Measurements from ENCODE around the gene B4GALT6. TPM values are rescaled to one million over a fixed set of nuclear protein-coding genes. Genes with fewer than 3 reads are reported as not detected.

The B4GALT6 gene
- total and polyA plus RNA-seq, 2 donors: 3.2 to 7.5 TPM

DNA sequence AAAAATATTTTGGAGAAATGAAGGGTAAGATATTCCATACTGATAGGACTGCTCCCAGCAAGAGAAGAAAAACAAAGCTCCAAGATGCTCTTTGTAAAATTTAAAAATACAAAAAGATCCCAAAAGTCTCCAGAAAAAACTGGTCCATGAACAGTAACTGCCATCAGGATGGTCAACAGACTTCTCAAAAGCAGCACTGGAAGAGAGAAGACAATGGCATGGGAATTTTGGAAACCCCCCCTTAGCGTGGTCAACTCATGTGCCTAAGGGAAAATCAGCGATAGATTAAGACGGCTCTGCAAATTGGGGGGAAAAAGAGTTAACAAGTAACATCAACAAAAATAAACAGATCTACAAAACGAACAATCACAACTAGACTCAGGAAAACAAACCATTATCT lies 23.6 kb downstream of the B4GALT6 start:
- WGBS: 91% methylated on average over 4 of the region's 4 CpGs
- H3K4me1 ChIP-seq (ENCODE audit: insufficient read depth): no peaks in the 10 kb centered on the region
- no peaks in the 10 kb centered on the region for H3K36me3 ChIP-seq (ENCODE audit: insufficient read depth)
- no peak overlapping the region for H3K27ac ChIP-seq (ENCODE audit: low read depth)
- no peak overlapping the region for H3K4me3 ChIP-seq (ENCODE audit: low read depth, low read length)
- DNase-seq (ENCODE audit: extremely low spot score): no peak

DNA sequence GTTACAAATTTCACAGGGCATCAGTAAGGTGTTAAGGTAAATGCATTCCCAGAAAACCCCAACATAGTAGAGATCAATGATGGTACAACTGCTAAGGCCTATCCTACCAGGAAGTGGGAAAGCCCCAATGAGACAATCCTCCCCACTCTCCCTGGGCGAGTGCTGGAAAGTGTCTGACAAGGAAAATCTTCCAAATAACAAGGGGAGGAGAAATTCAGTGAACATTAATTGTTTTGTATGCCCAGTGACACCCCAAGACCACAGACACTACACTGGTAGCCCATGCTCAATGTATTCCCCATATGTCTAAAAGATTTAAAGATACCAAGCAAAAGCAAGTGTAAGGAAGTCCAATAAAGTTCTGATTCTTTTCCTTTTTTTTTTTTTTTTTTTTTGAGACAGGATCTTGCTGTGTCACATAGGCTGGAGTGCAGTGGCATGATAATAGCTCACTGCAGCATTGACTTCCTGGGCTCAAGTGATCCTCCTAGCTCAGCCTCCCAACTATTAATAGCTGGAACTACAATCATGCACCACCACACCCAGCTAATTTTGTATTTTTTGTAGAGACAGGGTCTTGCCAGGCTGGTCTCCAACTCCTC lies 24.7 kb downstream of the B4GALT6 start:
- 98% methylated on average over 1 of the region's 1 CpG for WGBS
- no peaks in the 10 kb centered on the region for H3K4me1 ChIP-seq (ENCODE audit: insufficient read depth)
- no peaks in the 10 kb centered on the region for H3K36me3 ChIP-seq (ENCODE audit: insufficient read depth)
- DNase-seq (ENCODE audit: extremely low spot score): no peak
- H3K4me3 ChIP-seq (ENCODE audit: low read depth, low read length): no peak overlapping the region
- no peak overlapping the region for H3K27ac ChIP-seq (ENCODE audit: low read depth)

DNA sequence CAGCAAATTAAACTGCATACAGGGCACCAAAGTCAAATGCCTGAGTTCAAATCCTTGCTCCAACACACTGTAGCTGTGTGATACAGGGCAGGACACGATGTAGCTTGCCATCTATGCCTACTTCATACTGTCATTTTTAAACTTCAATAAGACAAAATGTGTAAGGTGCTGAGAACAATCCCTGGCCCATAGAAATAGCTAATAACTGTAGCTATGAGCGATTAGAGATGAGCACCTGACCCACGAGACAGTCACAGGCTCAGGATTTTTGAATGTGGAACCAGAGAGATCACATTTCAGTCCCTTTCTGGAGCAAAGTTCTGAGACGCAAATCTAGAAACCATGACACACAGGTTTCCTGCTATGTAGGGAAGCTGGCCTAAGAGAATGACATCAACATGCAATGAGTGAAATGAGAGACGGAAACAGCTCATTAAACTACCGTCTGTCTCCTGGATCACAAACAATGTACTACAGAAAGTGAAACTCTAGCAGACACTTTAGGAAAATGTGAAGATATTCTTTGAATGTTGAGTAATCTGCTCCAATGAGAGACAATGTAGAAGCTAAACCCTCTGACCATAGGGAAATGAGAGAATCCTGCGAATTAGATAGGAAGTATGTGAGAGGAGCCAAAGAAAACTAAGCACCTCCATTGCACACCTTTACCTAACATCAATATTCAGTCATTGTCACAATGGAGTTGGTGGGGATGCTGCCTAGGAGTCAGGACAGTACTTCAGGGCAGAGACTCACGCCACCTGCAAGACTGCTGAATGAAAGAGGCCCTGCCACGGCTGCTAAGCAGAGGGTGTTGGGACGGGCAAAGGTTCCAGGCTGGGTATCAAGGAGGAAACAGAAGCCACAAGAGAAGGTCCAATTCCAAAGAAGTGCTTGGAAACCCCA lies 25.5 kb downstream of the B4GALT6 start:
- no peaks in the 10 kb centered on the region for H3K36me3 ChIP-seq (ENCODE audit: insufficient read depth)
- no peaks in the 10 kb centered on the region for H3K4me1 ChIP-seq (ENCODE audit: insufficient read depth)
- DNase-seq (ENCODE audit: extremely low spot score): no peak
- H3K4me3 ChIP-seq (ENCODE audit: low read depth, low read length): no peak overlapping the region
- 79% methylated on average over 10 of the region's 10 CpGs for WGBS
- H3K27ac ChIP-seq (ENCODE audit: low read depth): no peak overlapping the region

DNA sequence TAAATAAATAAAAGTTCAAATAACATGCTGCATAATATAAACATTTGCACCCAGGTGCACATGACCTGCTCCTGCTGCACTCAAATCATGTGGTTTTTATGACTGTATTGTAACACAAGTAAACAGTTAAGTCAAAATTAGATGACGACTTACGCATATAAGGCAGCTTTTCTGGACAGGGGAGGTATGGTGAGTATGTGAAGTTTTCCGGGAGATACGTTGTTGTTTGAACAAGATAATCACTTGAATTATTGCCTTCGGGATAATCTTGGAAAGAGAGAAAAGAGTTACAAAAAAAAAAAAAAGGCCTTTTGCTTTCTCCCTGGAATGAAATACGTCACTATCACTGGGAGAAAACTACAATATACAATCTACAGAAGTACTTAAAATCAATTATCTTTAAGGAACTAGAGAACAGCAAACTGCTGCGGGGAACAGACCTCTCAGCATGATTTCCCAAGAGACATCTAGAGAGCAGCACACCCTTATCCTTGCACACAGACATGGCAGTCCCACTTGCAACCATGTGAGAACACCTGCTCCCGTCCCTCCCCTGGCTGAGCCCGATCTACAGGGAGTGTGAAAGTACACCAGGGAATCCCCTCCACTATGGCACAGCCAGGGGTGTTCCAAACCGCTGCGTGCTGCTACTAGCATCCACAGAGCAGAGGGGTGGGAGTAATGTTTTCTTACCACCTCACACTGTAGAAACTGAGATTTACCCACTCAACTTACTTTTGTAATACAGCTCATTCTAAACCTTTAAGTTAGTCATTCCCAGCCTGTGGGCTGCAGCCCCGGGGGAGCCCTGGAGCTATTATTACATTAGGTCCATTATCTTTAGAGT lies 26.3 kb downstream of the B4GALT6 start:
- no peaks in the 10 kb centered on the region for H3K4me1 ChIP-seq (ENCODE audit: insufficient read depth)
- H3K4me3 ChIP-seq (ENCODE audit: low read depth, low read length): no peak overlapping the region
- H3K27ac ChIP-seq (ENCODE audit: low read depth): no peak overlapping the region
- 64% methylated on average over 12 of the region's 12 CpGs for WGBS
- no peaks in the 10 kb centered on the region for H3K36me3 ChIP-seq (ENCODE audit: insufficient read depth)
- DNase-seq (ENCODE audit: extremely low spot score): no peak

DNA sequence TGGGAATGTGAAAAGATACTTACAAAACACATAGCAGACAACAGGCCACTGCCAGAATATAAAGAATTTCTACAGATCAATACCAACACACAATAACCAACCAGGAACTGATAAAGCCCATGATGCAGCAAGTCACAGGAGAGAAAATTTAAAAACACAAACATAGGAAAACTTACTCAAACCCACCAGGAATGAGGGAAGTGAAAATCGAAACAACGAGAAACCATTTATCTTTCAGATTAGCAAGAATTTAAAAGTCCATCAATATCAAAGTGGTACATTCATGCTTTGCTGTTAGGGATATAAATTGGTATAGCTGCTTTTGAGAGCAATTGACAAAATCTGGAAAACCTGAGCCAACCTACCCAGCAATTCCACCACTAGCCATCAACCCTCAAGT lies 27.6 kb downstream of the B4GALT6 start:
- Histone ChIP-seq H3K27ac (ENCODE audit: low read depth) (no peak overlapping the region), H3K36me3 (ENCODE audit: insufficient read depth) (no peaks in the 10 kb centered on the region), H3K4me1 (ENCODE audit: insufficient read depth) (no peaks in the 10 kb centered on the region), H3K4me3 (ENCODE audit: low read depth, low read length) (no peak overlapping the region)
- 93% methylated on average over 2 of the region's 2 CpGs for WGBS
- DNase-seq (ENCODE audit: extremely low spot score): no peak

DNA sequence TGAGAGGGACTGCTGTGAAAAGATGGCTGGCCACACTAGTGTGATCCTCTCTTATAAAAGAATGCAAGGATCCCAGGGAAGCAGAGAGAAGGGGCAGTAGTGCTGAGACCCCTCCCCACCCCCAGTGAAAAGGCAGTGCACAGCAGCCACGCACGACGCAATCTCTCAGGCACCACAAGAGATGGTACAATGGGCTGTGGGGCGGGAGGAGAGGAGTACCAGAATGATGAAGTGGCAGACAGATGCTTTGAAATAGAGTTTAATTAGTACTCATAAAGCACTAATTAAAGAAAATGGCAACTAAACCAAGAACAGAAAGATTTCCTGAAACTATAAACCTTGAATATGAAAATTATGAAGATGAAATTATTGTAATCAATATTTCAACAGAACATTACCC lies 29.0 kb downstream of the B4GALT6 start:
- DNase-seq (ENCODE audit: extremely low spot score): no peak
- no peak overlapping the region for H3K27ac ChIP-seq (ENCODE audit: low read depth)
- H3K36me3 ChIP-seq (ENCODE audit: insufficient read depth): no peaks in the 10 kb centered on the region
- 92% methylated on average over 4 of the region's 4 CpGs for WGBS
- no peaks in the 10 kb centered on the region for H3K4me1 ChIP-seq (ENCODE audit: insufficient read depth)
- H3K4me3 ChIP-seq (ENCODE audit: low read depth, low read length): no peak overlapping the region

DNA sequence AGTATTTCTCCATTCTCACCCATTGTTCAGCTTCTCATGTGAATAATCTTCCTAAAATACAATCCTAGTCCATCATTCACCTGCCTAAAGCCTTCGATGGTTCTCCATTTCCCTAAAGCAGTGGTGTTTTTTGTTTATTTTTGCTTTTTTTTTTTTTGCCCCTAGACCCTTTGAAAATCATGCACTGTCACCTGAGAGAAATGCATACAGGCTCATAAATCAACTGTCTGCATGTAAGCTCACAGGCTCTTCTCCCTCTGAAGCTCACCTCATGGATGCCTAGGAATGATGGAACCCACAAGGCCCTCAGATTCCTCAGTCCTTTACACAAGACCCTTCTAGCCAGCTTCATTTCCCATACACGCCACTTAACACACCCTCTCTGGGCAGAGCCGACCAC lies 31.5 kb downstream of the B4GALT6 start:
- no peak for DNase-seq (ENCODE audit: extremely low spot score)
- H3K27ac ChIP-seq (ENCODE audit: low read depth): no peak overlapping the region
- 95% methylated on average over 3 of the region's 3 CpGs for WGBS
- H3K4me3 ChIP-seq (ENCODE audit: low read depth, low read length): no peak overlapping the region
- H3K36me3 ChIP-seq (ENCODE audit: insufficient read depth): no peaks in the 10 kb centered on the region
- H3K4me1 ChIP-seq (ENCODE audit: insufficient read depth): no peaks in the 10 kb centered on the region

DNA sequence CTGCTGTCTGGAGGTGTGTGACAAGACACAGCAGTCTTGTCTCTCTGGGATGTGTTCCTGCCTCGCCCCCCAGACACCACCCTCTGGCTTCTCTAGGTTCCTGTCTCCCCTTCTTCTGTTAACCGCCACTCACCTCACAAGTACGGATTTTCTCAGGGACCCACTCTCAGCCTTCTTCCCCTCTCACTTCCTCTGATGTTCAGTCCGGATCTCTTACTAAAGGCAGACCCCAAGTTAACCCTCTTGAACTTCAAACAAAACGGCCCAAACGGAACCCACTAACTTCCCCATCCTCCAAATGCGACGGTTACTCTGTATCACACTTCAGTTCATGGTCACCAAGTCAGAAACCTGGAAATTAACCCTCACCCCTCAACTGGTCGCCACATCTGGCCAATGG lies 32.0 kb downstream of the B4GALT6 start:
- no peak for DNase-seq (ENCODE audit: extremely low spot score)
- 92% methylated on average over 9 of the region's 9 CpGs for WGBS
- H3K36me3 ChIP-seq (ENCODE audit: insufficient read depth): no peaks in the 10 kb centered on the region
- no peak overlapping the region for H3K27ac ChIP-seq (ENCODE audit: low read depth)
- no peaks in the 10 kb centered on the region for H3K4me1 ChIP-seq (ENCODE audit: insufficient read depth)
- H3K4me3 ChIP-seq (ENCODE audit: low read depth, low read length): no peak overlapping the region

DNA sequence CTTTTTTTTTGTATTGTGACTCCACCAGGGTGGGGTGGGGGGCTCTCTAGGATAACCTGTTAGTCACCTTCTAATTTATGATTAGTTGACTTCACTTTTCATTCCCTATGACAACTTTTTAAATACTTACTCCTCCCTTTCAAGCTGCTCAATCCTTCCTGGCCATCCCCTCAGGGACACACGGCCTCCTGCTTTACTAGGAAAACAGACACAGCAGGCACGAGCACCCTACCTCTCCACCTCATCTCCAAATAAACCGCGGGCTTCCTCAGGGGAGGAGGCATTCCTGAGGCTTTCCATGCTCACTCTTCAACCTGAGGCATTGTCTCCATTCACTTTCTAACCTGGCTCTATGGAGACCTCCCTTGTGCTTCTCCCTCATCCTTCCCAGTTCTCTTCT lies 33.0 kb downstream of the B4GALT6 start:
- Histone ChIP-seq H3K36me3 (ENCODE audit: insufficient read depth) (no peaks in the 10 kb centered on the region), H3K27ac (ENCODE audit: low read depth) (no peak overlapping the region), H3K4me1 (ENCODE audit: insufficient read depth) (no peaks in the 10 kb centered on the region), H3K4me3 (ENCODE audit: low read depth, low read length) (no peak overlapping the region)
- WGBS: 91% methylated on average over 4 of the region's 4 CpGs
- no peak for DNase-seq (ENCODE audit: extremely low spot score)

DNA sequence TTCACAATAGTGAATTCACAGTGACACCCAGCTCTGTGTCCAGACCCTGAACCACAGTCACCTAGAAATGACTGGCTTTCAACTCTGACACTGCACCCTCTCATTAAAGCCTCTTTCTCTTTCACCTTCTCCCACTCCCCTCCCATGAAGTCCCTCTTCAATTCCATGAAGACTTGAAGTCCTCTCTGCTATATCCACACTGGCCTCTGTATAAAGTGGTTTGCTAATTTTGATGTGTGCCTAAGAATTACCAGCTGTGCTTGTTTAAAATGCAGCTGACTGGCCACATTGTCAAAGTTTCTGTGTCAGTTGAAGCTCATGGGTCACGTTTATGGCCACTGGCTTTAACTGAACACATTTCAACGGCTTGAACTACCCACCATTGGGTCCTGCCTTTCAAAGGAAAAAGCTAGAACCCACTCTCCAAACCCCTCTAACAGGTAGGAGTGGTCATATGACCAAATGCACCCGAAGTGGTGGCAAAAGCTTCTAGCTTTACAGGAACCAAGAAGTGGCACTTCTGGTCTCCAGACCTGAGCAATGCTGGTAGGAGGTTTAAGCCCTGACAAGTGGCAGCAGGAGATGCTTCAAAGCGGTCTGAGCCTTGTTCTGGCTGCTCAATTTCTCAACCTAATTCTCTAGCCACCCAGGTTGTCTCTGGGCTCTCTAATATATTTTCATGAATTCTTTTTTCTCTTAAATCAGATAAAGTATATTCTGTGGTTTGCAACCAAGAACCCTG lies 34.2 kb downstream of the B4GALT6 start:
- Histone ChIP-seq H3K36me3 (ENCODE audit: insufficient read depth) (no peaks in the 10 kb centered on the region), H3K4me3 (ENCODE audit: low read depth, low read length) (no peak overlapping the region), H3K27ac (ENCODE audit: low read depth) (no peak overlapping the region), H3K4me1 (ENCODE audit: insufficient read depth) (no peaks in the 10 kb centered on the region)
- 62% methylated on average over 4 of the region's 4 CpGs for WGBS
- DNase-seq (ENCODE audit: extremely low spot score): no peak

DNA sequence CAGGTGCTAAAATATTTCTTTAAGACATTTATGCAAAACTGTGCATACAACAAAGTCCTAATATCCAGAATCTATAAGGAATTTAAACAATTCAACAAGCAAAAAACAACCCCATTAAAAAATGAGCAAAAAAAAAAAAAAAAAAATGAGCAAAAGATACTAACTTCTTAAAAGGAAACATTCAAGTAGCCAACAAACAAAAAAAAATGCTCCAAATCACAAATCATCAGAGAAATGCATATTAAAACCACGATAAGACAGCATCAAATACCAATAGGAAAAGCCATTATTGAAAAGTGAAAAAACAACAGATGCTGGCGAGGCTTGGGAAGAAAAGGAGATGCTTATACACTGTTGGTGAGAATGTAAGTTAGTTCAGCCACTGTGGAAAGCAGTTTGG lies 34.9 kb downstream of the B4GALT6 start:
- Histone ChIP-seq H3K27ac (ENCODE audit: low read depth) (no peak overlapping the region), H3K4me1 (ENCODE audit: insufficient read depth) (no peaks in the 10 kb centered on the region), H3K4me3 (ENCODE audit: low read depth, low read length) (no peak overlapping the region), H3K36me3 (ENCODE audit: insufficient read depth) (no peaks in the 10 kb centered on the region)
- no peak for DNase-seq (ENCODE audit: extremely low spot score)
- 75% methylated on average over 2 of the region's 2 CpGs for WGBS

DNA sequence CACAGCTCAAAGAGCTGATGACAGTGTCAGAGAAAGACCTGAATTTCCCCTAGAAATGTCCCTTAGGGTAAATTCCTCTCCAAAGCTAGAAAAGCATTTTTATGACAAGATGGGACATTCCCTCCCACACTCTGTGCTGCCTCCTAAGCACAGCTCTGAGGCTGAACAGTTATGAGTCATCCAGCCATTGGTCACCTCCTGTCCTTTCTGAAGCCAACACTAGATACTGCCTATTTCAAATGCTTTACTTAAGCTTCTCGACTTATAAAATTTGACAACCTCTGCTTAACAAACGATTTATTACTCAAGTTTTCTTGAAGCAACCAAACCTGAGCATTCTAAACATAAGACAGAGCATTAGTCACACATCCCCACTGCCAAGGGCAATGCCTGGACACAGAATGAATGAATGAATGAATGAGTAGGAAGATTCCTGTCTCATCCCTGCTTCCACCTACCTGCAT lies 35.4 kb downstream of the B4GALT6 start:
- Histone ChIP-seq H3K36me3 (ENCODE audit: insufficient read depth) (no peaks in the 10 kb centered on the region), H3K4me1 (ENCODE audit: insufficient read depth) (no peaks in the 10 kb centered on the region), H3K27ac (ENCODE audit: low read depth) (no peak overlapping the region), H3K4me3 (ENCODE audit: low read depth, low read length) (no peak overlapping the region)
- WGBS: 22% methylated on average over 2 of the region's 2 CpGs
- no peak for DNase-seq (ENCODE audit: extremely low spot score)

DNA sequence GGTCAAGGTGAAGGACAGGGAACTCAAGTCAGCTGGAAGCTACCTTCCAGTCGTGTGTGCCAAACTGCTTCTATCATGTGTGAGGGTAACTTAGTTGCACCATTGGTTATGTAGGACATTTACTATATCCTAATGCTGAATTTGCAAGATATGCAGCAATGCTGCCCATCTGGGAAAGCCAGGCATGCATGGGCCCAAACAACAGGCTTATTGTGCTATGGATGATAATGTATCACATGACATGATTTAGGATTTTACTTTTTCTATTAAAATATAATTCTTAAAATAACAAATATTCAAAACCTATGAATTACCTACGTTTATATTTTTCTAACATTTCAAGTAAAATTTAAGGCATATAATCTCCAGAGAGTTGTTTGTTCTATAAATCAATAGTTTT lies 35.9 kb downstream of the B4GALT6 start:
- no peaks in the 10 kb centered on the region for H3K36me3 ChIP-seq (ENCODE audit: insufficient read depth)
- H3K4me1 ChIP-seq (ENCODE audit: insufficient read depth): no peaks in the 10 kb centered on the region
- 88% methylated on average over 2 of the region's 2 CpGs for WGBS
- DNase-seq (ENCODE audit: extremely low spot score): no peak
- no peak overlapping the region for H3K4me3 ChIP-seq (ENCODE audit: low read depth, low read length)
- H3K27ac ChIP-seq (ENCODE audit: low read depth): no peak overlapping the region
